SIG-M5 (cell line): ENCODE results near the gene GCGR.

Experiments
- DNase-seq: peaks from one replicate; lab custom pipeline; 2025; lab: John Stamatoyannopoulos, UW

The GCGR gene

GRCh38 chr17:81811705-81812570 is 8.0 kb downstream of the GCGR start:
- no peak for DNase-seq

GRCh38 chr17:81812571-81813370 is 8.8 kb downstream of the GCGR start:
- DNase-seq: no peak

GRCh38 chr17:81813371-81813684 is 9.4 kb downstream of the GCGR start:
- DNase-seq: no peak

GRCh38 chr17:81813861-81814683 is 10.1 kb downstream of the GCGR start:
- no peak for DNase-seq

DNA sequence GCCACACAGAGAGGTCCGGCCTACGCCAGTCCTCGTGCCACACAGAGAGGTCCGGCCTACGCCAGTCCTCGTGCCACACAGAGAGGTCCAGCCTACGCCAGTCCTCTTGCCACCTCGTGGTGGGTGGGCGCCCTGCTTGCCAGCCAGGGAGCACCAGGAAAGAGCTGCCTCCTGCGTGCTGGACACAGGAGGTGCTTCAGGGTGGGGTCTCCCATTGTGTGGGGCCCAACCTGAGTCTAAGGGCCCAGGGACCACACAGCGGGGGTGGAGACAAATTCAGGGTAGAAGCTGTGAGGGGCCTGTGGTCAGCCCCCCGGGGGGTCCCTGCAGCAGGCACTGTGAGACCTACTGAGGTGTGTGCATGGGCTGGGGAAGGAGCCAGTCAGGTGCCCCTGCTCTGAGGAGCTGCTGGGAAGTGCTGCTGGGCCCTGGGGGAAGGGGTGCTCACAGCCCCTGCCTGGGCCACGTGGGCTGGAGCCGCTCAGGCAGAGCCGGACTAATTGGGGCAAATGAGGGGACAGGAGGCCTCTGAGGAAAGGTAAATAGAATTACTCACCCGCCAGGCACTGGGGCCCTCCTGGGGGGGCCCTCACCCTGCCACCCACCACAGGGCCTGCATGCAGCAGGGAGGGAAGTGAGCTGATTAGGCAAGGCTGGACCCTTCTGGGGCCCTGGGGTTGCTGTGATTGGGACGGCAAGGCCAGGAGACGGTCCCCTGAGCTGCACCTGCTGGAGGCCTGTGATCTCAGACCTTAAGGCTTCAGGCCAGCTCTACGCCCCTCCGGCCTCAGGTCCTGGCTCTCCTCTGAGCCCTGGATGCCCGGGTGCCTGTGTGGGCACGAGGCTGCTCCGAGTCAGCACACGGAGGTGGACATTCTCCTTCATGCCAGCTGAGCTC is 11.0 kb downstream of the GCGR start:
- DNase-seq: no peak

DNA sequence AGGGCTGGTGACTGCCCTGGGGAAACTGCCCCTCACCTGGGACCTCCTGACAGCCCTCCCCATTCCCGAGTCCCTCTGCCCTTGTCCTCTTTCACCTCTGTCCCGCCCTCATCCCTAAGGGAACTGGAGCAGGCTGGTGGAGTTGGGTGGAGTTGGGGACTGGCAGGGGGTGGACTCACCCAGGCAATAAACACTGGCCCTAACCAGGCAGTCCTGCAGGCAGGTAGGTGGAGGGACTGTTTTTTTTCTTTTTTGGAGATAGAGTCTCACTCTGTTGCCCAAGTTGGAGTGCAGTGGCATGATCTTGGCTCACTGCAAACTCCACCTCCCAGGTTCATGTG is 11.7 kb downstream of the GCGR start:
- DNase-seq: no peak

GRCh38 chr17:81817758-81818147 is 13.8 kb downstream of the GCGR start:
- DNase-seq: no peak

- DNase-seq: no peak
These were observed 15.8 kb downstream of the GCGR start for GRCh38 chr17:81819708-81820107.

DNA sequence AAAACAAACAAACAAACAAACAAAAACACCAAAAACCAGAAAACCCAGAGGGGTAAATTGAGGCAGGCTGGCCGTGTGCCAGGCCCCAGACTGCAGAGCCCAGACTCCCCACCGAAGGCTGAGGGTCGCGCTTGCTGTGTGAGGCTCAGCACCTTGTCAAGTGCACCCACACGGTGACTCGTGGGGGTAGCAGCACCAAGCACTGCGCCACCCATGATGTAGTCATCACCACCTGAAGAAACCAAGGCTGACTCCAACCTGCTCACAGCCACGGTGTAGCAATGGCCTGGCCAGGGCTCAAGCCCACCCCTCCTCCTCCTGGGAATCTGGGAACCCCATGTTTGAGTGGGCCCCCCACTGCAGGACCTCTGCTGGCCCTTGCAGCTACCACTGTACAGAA is 17.2 kb downstream of the GCGR start:
- no peak for DNase-seq

DNA sequence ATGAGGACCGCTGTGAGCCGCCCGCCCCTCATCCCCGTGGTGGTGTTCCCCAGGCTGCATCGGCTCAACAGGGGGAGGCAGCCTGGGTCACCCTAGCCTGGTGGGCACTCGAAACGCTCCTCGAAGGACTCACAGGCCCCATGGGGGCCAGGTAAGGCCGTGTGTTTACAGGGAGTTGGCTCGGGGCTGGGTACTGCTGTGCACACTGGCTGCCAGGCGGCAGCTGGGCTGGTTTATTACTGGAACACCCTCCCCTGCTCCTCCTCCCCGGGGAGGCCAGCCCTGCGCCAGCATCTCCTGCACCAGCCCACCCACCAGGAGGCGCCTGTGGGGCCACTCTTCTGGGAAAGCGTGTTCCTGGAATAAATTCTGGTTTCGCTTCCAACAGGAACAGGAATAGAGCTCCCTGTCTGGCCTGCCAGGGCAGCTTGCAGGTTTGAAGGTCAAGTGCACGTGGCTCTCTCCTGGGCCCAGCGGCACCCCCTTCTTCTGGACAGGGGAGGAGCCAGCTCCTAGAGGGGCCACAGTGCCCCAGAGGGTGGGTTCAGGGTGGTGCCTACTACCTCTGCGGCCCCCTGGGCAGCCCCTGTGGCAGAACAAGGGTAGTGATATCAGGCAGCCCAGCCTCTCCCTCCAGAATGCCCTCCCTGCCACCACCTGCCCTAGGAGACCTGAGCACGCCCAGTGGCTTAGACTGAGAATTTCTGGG is 17.8 kb downstream of the GCGR start:
- no peak for DNase-seq

DNA sequence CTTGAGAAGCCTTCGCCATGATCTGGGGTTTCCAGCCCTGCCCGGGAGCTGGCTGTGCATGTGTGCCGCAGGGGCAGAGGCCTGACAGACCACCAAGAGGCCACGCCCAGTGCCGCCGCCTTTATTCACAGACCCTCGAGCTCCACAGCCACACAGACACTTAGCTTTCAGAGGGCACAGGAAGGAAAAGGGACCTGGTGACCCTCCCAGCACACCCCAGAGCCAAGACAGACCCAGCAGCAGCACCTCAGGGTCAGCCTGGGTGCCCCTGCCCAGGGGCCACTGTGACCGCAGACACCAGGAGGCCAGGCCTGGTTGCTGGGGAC is 18.3 kb downstream of the GCGR start:
- DNase-seq: no peak

- DNase-seq: no peak
These were observed 19.3 kb downstream of the GCGR start for GRCh38 chr17:81822996-81823819.

GRCh38 chr17:81823820-81824550 is 20.0 kb downstream of the GCGR start:
- no peak for DNase-seq

DNA sequence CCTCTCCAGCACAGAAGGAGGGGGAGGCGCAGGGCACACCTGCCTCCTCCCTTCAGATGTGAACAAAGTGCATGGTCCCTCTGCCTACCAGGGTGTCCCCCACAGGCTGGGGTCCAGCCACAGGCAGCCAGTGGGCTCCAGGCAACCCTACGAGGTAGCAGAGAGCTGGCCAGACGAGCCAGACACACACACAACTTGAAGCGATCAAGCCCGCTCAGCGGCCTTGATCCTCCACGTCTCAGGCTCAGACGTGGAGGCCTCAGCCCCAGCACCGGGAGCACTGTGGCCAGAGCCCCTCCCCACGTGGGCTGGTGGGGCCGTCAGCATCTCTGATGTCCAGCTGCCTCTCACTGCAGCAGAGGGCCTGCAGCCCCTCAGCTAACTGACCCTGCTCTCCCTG is 20.6 kb downstream of the GCGR start:
- no peak for DNase-seq

DNA sequence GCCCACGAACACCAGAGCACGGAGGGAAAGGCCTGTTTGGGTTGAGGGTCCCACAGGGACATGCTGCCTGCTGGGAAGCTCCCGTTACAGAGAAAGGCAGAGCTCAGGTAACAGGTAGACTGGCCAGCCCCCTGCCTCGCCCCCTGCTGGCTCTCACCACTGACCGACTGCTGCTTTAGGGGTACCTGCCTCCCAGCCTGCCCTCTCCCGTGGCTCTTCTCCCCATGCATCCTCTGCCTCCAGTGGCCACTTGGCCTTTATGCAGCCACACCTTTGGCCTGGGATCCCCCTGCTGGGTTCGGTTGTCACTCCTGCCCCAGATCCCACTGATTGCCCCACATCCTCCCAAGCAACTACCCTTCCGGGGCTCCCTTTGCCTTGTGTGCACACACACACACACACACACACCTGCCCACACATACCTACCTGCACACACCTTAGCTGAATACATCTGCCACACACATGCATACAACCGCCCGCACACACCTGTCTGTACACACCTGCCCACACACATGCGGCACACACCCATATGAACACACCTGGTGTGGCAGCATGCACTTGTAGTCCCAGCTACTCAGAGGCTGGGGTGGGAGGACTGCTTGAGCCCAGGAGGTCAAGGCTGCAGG is 22.0 kb downstream of the GCGR start:
- no peak for DNase-seq

DNA sequence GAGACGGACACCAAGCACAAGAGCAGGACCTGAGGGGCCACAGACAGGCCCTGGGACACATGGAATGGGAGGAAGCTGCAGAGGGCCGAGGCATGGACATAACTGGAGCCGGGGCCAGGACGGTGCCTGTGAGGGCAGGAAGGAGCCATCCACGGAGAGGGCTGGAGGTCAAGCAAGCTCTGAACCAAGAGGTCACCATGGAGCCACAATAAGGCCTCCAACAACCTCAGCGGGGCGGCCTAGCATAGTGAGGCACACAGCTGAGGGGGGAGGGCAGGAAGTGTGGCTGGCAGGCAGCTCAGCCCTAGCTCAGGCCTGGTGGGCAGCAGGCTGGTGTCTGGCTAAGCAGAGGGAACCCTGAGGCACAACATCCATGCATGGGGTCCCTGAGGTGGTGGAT is 24.7 kb downstream of the GCGR start:
- DNase-seq: no peak

GRCh38 chr17:81829858-81830257 is 25.9 kb downstream of the GCGR start:
- DNase-seq: no peak

DNA sequence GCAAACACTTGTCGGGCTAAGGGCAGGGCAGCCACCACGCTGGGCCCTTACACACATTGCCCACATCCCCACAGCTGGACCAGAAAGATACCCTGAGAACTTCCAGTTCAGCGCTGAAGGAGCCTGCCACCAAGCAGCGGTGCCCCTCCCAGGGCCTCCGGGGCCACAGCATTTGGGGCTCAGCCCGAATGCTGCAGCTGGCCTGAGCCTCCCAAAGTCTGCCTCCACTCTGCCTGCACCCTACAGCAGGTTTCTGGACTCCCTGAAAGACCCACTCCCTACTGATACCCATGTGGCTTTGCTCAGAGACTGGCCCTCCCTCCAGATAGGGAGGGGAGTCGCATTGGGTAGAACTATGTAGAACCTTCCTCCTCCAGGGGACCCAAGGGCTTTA is 27.6 kb downstream of the GCGR start:
- no peak for DNase-seq

- peak; percentile 42 for DNase-seq
These were observed 28.1 kb downstream of the GCGR start for GRCh38 chr17:81831957-81832607.
